IPS-18c (cell line): ENCODE results near the gene NR1H2.

Source experiments
- H3K4me3 ChIP-seq: 2 replicates; pipeline ENCODE4 v1.7.0; 2013; ENCODE audit warnings: low read depth, mild to moderate bottlenecking, low read length, moderate library complexity; ENCODE audit not compliant: insufficient read depth
- H3K9me3 ChIP-seq: one replicate; pipeline ENCODE4 v1.6.1; 2013; ENCODE audit warnings: mild to moderate bottlenecking, low read length, moderate library complexity; ENCODE audit not compliant: control insufficient read depth, insufficient read depth

The NR1H2 gene

DNA sequence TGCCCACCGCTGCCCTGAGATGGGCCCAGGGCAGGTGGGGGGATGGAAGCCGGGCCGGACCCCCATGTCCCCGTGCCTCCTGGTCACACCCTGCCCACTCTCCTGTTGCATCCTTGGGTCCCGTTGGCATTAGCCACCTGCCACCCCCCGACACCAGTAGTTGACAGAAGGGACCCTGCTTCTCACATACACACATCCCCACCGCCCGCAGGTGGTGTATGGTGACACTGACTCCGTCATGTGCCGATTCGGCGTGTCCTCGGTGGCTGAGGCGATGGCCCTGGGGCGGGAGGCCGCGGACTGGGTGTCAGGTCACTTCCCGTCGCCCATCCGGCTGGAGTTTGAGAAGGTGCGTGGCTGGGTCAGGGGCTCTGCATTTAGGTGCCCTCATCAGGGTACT lies 37.3 kb downstream of the NR1H2 start:
- Histone ChIP-seq H3K9me3 (no peaks in the 10 kb centered on the region), H3K4me3 (no peak overlapping the region)

DNA sequence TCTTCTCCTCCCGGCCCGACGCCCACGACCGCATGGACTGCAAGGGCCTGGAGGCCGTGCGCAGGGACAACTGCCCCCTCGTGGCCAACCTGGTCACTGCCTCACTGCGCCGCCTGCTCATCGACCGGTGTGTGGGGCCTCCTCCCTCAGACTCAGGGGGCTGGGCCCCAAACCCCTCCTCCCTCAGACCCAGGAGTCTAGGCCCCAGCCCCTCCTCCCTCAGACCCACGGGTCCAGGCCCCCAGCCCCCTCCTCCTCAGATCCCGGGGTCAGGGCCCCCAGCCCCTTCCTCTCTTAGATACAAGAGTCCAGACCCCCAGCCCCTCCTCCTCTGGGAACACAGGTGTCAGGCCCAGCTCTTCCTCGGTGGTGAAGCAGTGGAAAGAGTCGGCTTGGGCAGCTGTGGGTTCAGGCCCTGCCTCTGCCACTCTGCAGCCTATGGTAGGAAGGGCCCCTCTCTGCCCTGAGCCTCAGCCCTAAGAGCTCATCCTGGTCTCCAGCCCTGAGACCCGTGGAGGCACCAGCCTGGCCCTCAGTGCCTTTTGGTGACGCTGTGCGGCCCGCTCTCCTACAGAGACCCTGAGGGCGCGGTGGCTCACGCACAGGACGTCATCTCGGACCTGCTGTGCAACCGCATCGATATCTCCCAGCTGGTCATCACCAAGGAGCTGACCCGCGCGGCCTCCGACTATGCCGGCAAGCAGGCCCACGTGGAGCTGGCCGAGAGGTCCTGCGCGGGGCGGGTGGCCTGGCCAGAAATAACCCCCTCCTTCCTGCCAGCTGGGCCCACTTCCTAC lies 38.8 kb downstream of the NR1H2 start:
- H3K4me3 ChIP-seq, result no peak overlapping the region
- H3K9me3 ChIP-seq, result peaks cover 1% of the 10 kb centered on the region

DNA sequence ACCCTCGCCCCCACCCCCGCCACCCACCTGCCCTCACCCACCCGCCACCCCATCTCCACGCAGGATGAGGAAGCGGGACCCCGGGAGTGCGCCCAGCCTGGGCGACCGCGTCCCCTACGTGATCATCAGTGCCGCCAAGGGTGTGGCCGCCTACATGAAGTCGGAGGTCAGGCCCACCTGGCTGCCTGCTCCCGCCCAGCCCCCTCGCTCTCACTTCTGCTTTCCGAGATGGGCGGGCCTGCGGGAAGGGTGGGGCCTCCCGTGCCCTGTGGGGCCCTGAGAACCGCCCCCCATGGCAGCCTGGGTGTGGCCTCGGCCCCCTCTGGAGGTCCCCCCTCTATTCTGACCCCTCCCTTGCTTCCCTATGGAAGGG lies 39.4 kb downstream of the NR1H2 start:
- Histone ChIP-seq H3K9me3 (peaks cover 5% of the 10 kb centered on the region), H3K4me3 (no peak overlapping the region)

DNA sequence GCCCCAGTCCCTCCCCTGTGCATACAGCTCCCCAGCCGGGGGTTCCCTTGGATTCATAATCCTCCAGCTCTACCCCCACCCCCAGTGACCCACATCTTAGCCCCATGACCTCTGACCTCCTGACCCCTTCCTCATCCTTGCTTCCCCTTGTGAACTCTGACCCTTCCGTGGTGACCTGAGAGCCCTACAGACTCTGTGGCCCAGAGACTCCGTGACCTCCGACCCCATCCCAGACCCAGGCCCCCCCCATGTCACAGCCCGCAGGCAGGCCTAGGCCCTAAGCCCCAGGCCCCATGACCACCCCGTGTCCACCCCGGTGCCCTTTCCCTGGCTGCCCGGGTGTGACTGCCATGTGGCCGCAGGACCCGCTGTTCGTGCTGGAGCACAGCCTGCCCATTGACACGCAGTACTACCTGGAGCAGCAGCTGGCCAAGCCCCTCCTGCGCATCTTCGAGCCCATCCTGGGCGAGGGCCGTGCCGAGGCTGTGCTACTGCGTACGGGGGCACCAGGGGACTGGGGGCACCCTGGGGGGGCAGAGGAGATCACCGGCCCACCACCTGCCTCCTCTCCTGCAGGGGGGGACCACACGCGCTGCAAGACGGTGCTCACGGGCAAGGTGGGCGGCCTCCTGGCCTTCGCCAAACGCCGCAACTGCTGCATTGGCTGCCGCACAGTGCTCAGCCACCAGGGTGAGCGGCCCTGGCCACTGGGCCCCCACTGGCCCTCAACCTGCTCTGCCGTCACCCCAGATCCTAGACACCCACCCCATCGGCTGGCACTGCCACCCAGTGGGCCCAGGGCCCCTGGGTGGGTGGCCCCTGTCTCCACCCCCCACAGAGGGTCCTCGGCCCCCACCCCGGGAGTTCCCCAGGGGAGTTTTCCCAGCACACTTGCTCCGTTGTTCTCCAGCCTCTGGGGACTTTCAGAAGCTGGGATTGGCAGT lies 40.0 kb downstream of the NR1H2 start:
- H3K9me3 ChIP-seq, result peaks cover 5% of the 10 kb centered on the region
- no peak overlapping the region for H3K4me3 ChIP-seq

DNA sequence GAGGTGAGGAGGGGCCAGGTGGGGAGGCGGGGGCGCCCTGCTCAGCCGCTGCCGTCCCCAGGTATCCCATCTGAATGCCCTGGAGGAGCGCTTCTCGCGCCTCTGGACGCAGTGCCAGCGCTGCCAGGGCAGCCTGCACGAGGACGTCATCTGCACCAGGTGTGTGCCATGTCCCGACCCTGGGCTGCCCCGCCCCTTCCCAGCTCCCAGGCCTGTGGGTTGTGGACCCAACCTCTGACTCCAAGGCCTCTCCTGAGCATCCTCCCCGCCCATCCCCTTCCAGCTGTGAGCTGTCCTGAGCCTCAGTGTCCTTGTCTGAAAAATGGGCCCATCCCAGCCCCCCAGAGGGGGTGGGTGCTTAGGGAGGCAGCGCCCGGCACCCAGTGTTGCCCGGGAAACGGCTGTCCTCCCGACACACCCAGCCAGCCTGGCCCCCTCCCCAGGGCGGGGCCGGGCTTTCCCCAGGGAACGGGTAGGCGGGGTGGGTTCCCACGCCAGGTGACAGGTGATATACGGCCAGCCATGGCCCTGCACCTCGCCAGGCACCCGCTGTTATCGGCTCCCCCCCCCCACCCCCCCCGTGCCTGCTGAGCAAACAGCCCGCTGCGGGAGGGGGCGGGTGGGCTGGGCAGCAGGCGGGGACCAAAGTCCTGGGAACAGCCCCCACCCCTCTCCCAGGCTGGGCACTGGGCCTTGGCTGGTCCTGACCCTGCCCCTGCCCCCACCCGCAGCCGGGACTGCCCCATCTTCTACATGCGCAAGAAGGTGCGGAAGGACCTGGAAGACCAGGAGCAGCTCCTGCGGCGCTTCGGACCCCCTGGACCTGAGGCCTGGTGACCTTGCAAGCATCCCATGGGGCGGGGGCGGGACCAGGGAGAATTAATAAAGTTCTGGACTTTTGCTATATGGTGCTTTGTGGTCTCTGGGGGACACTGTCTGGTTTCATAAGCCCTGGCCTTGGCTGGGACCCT lies 41.1 kb downstream of the NR1H2 start:
- no peak overlapping the region; the same call in 1 of the 2 replicates for H3K4me3 ChIP-seq

DNA sequence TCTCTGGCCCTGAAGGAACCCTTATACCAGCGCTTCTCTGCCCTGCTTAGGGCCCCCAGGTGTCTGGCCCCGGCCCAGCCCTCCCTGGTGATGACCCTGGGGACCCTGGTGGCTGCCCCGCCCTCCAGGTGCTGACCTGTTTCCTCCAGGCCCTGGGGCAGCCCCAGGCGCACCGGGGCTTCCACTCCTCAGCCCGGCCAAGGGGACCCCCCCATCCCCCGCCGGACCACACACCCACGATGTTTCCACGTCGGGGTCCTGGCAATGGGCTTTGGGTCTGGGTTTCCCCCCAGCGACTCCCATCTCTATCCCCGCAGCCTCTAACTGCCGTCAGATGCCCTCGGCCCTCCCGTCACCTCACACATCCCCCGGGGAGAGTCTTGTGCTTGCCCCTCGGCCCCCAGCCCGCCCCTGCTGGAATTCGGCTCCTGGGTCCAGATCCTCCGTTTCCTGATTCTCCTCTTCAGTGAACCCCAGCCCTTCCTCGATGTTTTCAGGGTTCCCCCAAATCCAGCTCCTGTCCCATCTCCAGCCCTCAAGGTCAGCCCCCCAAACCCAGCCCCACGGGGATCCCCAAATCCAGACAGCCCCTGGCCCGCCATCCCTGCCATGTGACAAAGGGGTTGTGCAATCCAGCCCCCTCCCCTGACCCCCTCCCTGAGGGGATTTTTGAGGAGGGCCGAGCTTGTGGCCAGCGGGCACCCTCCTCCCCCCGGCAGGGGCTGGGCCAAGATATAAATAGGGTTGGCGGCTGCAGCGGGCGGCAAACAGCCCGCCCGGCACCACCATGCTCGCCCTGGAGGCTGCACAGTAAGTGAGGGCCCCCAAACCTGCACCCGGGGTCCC lies 42.1 kb downstream of the NR1H2 start, which contains the start of gene SPIB:
SPIB (plus strand) TSS at position 763 of the 846 bp plus-strand sequence; CDS start at position 788, 25 bp downstream.
- peaks cover 5% of the 10 kb centered on the region for H3K9me3 ChIP-seq
- H3K4me3 ChIP-seq, result peak within 1 kb of the TSS; percentile 56

More for the DNA sequence above, 41.1 kb downstream of the NR1H2 start:
- peaks cover 5% of the 10 kb centered on the region for H3K9me3 ChIP-seq

DNA sequence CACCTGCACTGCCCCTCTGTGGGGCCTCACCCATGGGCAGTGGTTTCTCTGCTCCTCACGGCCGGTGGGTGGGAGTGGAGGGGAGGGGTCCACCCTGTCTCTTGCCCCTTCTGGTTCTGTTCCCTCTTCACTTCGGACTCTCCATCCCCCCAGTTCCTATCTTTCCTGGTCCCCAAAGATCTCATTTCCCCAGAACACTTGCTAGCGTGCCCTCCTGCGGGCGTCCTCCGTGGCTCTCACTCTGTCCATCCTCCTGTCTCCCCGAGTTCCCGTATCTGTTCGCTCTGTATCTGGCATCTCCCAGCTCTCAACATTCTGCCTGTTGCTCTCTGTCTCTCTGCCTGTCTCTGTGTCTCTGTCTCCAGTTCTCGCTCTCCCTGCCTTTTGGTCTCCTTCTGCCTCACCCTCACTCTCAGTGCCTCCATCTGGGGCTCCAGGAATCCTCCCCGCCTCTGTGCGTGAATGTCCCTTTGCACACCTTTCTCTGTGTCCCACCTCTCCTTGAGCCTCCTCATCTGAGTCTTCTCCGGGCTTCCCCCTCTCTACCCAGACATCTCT lies 42.8 kb downstream of the NR1H2 start:
- H3K4me3 ChIP-seq, result peak overlapping the region; percentile 56

DNA sequence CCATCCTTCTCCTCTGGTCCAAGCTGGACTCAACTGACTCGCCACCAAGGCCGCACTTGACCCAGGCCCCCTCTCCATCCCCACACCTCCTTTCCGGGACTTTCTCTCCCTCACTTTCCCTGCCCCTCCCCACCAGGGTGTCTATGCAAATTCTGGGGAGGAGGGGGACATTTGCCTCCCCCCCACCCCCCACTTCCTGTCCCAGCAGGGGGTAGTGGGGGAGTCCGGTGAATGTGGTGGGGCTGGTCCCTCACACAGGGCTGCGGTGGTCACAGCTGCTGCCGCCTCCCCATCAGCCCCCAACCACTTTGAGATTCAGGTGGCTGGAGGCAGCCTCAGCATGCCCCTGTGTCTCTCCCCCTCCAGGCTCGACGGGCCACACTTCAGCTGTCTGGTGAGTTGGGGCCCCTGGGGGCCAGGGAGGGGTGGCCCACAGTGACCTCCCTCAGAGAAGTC lies 43.4 kb downstream of the NR1H2 start:
- peak overlapping the region; percentile 56; the same call in 1 of the 2 replicates for H3K4me3 ChIP-seq
- H3K9me3 ChIP-seq, result peaks cover 5% of the 10 kb centered on the region

More for the DNA sequence above, 42.8 kb downstream of the NR1H2 start:
- peaks cover 5% of the 10 kb centered on the region for H3K9me3 ChIP-seq

DNA sequence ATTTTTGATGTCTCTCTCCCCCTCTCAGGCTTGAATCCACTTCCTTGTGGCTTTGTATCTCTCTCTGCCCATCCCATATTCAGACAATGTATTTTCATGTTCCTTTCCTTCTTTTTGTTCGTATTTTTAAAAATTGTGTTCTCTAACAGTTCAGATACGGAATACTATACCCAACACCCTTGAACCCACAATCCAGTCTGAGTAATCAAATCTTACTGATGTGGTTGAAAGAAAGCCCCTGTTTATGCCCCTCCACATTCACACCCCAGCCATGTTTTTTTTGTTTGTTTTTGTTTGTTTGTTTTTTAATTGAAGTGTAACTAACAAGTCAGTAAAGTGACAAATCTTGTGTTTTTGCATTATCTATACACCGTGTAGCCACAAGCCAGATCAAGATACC lies 43.9 kb downstream of the NR1H2 start:
- Histone ChIP-seq H3K4me3 (0 out of 2 replicates have a peak overlapping the region, but pooled peaks have one; percentile 20), H3K9me3 (peaks cover 5% of the 10 kb centered on the region)

DNA sequence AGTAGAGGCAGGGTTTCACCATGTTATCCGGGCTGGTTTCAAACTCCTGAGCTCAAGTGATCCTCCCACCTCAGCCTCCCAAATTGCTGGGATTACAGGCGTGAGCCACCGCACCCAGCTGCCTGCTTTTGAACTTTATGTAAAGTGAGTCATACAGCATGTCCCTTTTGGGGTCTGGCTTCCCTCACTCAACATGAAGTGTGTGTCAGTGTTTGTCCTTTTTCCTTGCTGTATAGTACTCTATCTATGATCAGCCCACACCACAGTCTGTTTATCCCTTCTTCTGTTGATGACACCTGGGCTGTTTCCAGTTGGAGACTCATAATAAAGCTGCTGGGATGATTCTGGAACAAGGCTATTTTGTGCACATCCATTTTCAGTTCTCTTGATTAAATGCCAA lies 44.6 kb downstream of the NR1H2 start:
- Histone ChIP-seq H3K9me3 (peaks cover 5% of the 10 kb centered on the region), H3K4me3 (no peak overlapping the region)

DNA sequence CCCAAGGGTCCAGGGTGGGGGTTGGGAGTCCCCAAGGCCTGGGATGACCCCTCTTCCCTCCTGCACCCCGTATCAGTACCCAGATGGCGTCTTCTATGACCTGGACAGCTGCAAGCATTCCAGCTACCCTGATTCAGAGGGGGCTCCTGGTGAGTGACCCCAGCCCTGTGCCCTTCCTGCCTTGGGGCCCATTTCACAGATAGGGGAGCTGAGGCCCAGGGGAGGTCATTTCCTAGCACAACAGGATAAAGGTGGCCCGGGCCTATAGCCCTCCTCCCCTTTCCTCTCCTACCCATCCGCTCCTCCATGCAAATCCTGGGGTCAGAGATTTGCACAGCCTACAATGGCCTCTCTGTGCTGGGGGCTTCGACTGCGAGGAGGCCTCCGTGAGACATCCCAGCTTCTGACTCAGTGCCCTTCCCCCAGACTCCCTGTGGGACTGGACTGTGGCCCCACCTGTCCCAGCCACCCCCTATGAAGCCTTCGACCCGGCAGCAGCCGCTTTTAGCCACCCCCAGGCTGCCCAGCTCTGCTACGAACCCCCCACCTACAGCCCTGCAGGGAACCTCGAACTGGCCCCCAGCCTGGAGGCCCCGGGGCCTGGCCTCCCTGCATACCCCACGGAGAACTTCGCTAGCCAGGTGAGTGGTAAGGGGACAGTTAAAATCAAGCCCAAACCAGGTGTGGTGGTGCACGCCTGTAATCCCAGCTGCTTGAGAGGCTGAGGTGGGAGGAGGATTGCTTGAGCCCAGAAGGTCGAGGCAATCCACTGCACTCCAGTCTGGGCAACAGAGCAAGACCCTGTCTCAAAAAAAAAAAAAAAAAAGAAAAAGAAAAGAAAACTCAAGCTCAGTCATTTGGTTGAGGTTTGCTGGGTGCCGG lies 46.4 kb downstream of the NR1H2 start:
- H3K4me3 ChIP-seq, result no peak overlapping the region

DNA sequence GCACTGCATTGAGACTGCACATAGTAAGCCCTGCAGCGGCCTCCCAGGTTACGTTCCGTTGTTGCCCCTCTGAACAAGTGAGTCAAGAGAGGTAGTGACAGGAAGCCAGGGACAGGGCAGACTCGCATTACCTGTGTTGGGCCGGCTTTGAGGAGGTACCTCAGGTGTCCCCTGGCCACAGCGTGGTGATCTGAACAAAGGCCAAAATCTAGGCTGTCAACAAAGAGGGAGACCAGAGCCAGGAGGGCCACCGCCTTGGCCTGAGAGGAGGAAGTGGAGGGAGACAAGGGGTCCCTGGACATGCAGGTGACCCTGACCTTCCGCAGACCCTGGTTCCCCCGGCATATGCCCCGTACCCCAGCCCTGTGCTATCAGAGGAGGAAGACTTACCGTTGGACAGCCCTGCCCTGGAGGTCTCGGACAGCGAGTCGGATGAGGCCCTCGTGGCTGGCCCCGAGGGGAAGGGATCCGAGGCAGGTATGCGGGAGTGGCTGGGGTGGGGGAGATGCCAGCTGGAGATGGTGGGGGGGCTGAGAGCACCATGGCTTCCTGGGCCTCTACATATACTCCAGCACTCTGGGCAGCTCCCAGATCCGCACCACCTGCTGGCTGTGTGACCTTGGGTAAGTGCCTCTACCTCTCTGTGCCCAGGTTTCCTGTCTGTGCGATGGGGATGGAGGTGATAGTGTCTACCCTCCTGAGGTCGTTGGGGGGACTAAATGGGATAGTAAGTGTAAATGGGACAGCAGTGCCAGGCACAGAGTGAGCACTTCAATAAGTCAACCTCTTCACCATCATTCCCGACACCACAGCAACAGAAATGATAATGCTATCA lies 47.2 kb downstream of the NR1H2 start:
- H3K9me3 ChIP-seq, result peaks cover 5% of the 10 kb centered on the region
- no peak overlapping the region for H3K4me3 ChIP-seq

More for the DNA sequence above, 46.4 kb downstream of the NR1H2 start:
- peaks cover 5% of the 10 kb centered on the region for H3K9me3 ChIP-seq

DNA sequence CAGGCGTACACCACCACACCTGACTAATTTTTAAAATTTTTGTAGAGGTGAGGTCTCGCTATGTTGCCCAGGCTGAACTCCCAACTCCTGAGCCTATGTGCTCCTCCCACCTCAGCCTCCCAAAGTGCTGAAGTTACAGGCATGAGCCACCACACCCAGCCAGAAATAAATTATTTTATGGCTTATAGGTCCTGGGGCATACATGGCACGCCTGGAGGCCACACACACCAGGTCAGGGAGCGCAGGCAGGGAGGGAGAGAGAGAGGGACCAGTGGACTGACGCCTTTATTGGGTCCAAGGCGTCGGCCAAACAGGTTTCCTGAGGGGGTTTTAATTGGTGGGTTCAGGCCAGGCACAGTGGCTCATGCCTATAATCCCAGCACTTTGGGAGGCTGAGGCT lies 49.3 kb downstream of the NR1H2 start:
- H3K9me3 ChIP-seq, result peaks cover under 1% of the 10 kb centered on the region

DNA sequence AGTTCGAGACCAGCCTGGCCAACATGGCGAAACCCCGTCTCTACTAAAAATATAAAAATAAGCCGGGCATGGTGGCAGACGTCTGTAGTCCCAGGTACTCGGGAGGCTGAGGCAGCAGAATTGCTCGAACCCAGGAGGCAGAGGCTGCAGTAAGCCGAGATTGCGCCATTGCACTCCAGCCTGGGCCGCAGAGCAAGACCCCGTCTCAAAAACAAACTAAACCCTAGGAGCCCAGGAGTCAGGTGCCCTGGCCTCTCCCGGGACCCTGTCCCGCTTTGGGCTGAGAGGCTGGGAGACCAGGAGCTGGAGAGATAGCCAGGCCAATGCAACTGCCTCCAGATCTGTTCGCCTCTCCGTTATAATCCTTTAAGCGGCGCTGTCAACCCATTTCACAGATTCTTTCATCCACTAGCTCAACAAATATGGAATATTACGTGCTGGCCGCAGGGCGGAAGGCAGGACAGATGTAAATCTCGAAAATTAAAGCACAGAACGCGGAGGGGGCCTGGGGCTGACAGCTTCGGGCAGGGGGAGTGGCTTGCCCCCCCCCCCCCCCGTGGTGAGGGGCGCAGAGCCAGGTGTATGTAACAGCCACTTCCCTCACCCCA lies 51.2 kb downstream of the NR1H2 start:
- H3K4me3 ChIP-seq, result peak overlapping the region; percentile 31; the same call in 1 of the 2 replicates
- no peaks in the 10 kb centered on the region for H3K9me3 ChIP-seq

More for the DNA sequence above, 49.3 kb downstream of the NR1H2 start:
- no peak overlapping the region for H3K4me3 ChIP-seq
